DOHH2 (cell line): ENCODE measurements around the gene ELL2.

Source experiments
- CTCF ChIP-seq: fragments of 200-600 bp; sonication (generic); IDR thresholded peaks from one replicate; pipeline ENCODE4 v1.5.1; 2014; ENCODE audit warnings: antibody characterized with exemption, mild to moderate bottlenecking, low read depth, low read length; ENCODE audit not compliant: poor library complexity, severe bottlenecking
- EZH2phosphoT487 ChIP-seq: fragments of 200-600 bp; sonication (generic); IDR thresholded peaks from 2 replicates; pipeline ENCODE4 v1.6.1; 2017; ENCODE audit warnings: borderline replicate concordance, mild to moderate bottlenecking, antibody characterized with exemption, low read length, moderate library complexity, mixed read lengths

GRCh38 chr5:95969055-95969454 lies 7.4 kb upstream of the ELL2 start:
- TF ChIP-seq CTCF (no peak), EZH2phosphoT487 (no peak)
